ENCODE data around the gene PRELP. TPM values are rescaled to one million over a fixed set of nuclear protein-coding genes. Genes with fewer than 3 reads are reported as not detected.

PRELP gene
- total and polyA plus RNA-seq, 10 of the 15 experiments (the other 5 are each of a cell fraction or from before 2014, with no cell fraction given) = 0.03 to 0.05 TPM; not detected in 8

DNA sequence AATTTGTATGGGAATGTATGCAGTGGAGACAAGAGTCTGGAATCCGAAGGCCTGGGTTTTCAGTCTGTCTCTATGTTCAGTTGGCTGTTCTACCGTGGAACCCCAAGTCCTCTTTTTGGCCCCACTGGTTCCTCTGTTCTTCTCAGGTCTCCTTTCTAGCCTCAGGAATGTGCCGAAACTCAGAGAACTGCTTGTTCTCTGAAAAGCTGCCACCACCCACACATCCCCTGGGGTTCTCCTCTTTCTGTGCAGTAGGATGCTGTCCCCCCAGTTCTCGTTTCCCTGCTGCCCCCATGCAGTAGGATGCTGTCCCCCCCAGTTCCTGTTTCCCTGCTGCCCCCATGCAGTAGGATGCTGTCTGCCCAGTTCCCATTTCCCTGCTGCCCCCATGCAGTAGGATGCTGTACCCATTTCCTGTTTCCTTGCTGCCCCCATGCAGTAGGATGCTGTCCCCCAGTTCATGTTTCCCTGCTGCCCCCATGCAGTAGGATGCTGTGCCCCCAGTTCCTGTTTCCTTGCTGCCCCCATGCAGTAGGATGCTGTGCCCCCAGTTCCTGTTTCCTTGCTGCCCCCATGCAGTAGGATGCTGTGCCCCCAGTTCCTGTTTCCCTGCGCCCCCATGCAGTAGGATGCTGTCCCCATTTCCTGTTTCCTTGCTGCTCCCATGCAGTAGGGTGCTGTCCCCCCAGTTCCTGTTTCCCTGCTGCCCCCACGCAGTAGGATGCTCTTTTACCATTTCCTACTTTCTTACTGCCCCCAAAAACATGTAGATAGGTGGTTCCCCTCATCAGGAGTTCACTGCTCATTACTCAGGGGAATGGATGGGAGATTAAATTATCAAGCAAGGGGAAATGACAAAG lies 53.6 kb downstream of the PRELP start (continued):
- TF ChIP-seq, protein P1, sequence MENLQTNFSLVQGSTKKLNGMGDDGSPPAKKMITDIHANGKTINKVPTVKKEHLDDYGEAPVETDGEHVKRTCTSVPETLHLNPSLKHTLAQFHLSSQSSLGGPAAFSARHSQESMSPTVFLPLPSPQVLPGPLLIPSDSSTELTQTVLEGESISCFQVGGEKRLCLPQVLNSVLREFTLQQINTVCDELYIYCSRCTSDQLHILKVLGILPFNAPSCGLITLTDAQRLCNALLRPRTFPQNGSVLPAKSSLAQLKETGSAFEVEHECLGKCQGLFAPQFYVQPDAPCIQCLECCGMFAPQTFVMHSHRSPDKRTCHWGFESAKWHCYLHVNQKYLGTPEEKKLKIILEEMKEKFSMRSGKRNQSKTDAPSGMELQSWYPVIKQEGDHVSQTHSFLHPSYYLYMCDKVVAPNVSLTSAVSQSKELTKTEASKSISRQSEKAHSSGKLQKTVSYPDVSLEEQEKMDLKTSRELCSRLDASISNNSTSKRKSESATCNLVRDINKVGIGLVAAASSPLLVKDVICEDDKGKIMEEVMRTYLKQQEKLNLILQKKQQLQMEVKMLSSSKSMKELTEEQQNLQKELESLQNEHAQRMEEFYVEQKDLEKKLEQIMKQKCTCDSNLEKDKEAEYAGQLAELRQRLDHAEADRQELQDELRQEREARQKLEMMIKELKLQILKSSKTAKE (IDR thresholded peaks at IDR 0.05; ENCODE audit: low read depth, poor library complexity, severe bottlenecking) = no peak

GRCh38 chr1:203531063-203531462 lies 55.5 kb downstream of the PRELP start:
- Histone ChIP-seq H3K9ac (ENCODE audit: control insufficient read depth, insufficient read depth, low read length) (no peak overlapping the region), H3K4me3 (no peak overlapping the region), H3K36me3 (ENCODE audit: control insufficient read depth in 2 of 2, insufficient read depth in 2 of 2, low read length in 1 of 2) (no peaks in the 10 kb centered on the region), H3K4me2 (ENCODE audit: control insufficient read depth, insufficient read depth) (no peak overlapping the region), H3K79me2 (ENCODE audit: control insufficient read depth, insufficient read depth, low read length) (no peaks in the 10 kb centered on the region), H3K9me3 (replicated peaks; ENCODE audit: control insufficient read depth, insufficient read depth, low read length) (no peaks in the 10 kb centered on the region), H3K4me1 (ENCODE audit: control insufficient read depth, insufficient read depth, low read length) (no peaks in the 10 kb centered on the region), H3K27ac (ENCODE audit: control insufficient read depth, insufficient read depth) (no peak overlapping the region), H2AFZ (ENCODE audit: control insufficient read depth, low read depth, low read length) (no peak overlapping the region), H4K20me1 (ENCODE audit: control insufficient read depth, insufficient read depth) (no peaks in the 10 kb centered on the region), H3K27me3 (replicated peaks in 1 of 2; ENCODE audit: control insufficient read depth in 2 of 2, insufficient read depth in 2 of 2, low read length in 1 of 2) (peaks cover 2 to 3% of the 10 kb centered on the region in 2 experiments; a peak in 3 of 4 replicates)
- ChIA-PET POLR2A (no interaction called here), RAD21 (ENCODE audit: unreplicated experiment) (no interaction called here), SMC1A (ENCODE audit: uncharacterized antibody, unreplicated experiment) (no interaction called here), CTCF (interaction anchor here (1.6 kb wide), 1 partner anchor 27 kb away, joined by 3 read pairs; no protein-coding TSS in a partner anchor)
- intact Hi-C loops (cut with micrococcal nuclease; ENCODE audit: unreplicated experiment) (no loop called here), in situ Hi-C loops (cut with MboI) (no loop called here)
- FAIRE-seq = no peak
- ATAC-seq = no peak
- DNase-seq (ENCODE audit: low read depth, low spot score) = no peak
- no TSS peak for BruUV-seq (replicated peaks)
- WGBS (ENCODE audit: insufficient coverage, insufficient replicate concordance, low lambda C conversion rate, missing lambda C conversion rate) = 21% methylated on average over 3 of the region's 3 CpGs
- TF ChIP-seq ZBTB33 (IDR thresholded peaks at IDR 0.05) (no peak), POLR2AphosphoS2 (IDR thresholded peaks at IDR 0.05; ENCODE audit: low read depth, low read length) (no peak), RBBP5 (conservative IDR thresholded peaks at IDR 0.05) (no peak), NR2F1 (conservative IDR thresholded peaks at IDR 0.05) (no peak), WRNIP1 (IDR thresholded peaks at IDR 0.05; ENCODE audit: borderline replicate concordance, low read depth, low read length) (no peak), E2F4 (IDR thresholded peaks at IDR 0.05; ENCODE audit: low read depth, low read length) (no peak), SMC3 (IDR thresholded peaks at IDR 0.05; ENCODE audit: borderline replicate concordance, low read length) (no peak), SIN3A (IDR thresholded peaks at IDR 0.05; ENCODE audit: low read depth, low read length) (no peak), HDGF (IDR thresholded peaks at IDR 0.05) (no peak), IRF4 (IDR thresholded peaks at IDR 0.05; ENCODE audit: low read depth, low read length) (no peak)
- TF ChIP-seq, protein P2, sequence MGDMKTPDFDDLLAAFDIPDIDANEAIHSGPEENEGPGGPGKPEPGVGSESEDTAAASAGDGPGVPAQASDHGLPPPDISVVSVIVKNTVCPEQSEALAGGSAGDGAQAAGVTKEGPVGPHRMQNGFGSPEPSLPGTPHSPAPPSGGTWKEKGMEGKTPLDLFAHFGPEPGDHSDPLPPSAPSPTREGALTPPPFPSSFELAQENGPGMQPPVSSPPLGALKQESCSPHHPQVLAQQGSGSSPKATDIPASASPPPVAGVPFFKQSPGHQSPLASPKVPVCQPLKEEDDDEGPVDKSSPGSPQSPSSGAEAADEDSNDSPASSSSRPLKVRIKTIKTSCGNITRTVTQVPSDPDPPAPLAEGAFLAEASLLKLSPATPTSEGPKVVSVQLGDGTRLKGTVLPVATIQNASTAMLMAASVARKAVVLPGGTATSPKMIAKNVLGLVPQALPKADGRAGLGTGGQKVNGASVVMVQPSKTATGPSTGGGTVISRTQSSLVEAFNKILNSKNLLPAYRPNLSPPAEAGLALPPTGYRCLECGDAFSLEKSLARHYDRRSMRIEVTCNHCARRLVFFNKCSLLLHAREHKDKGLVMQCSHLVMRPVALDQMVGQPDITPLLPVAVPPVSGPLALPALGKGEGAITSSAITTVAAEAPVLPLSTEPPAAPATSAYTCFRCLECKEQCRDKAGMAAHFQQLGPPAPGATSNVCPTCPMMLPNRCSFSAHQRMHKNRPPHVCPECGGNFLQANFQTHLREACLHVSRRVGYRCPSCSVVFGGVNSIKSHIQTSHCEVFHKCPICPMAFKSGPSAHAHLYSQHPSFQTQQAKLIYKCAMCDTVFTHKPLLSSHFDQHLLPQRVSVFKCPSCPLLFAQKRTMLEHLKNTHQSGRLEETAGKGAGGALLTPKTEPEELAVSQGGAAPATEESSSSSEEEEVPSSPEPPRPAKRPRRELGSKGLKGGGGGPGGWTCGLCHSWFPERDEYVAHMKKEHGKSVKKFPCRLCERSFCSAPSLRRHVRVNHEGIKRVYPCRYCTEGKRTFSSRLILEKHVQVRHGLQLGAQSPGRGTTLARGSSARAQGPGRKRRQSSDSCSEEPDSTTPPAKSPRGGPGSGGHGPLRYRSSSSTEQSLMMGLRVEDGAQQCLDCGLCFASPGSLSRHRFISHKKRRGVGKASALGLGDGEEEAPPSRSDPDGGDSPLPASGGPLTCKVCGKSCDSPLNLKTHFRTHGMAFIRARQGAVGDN (IDR thresholded peaks at IDR 0.05) = no peak

All from GM12878 (cell line).